SU-DHL-6 (cell line): ENCODE data around the gene SLC6A11.

Source experiments
- CTCF ChIP-seq: fragments of 200-600 bp; sonication (generic); IDR thresholded peaks from one replicate; pipeline ENCODE4 v1.5.1; 2017; ENCODE audit warnings: antibody characterized with exemption, mild to moderate bottlenecking, low read length, moderate library complexity; ENCODE audit not compliant: insufficient read depth, poor library complexity, severe bottlenecking
- EZH2phosphoT487 ChIP-seq: fragments of 200-600 bp; sonication (generic), shearing (Covaris generic); conservative IDR thresholded peaks from 2 replicates; pipeline ENCODE4 v1.6.1; 2018; ENCODE audit warnings: mild to moderate bottlenecking, antibody characterized with exemption, low read length, moderate library complexity, mixed read lengths

GRCh38 chr3:10835406-10835805 is 19.4 kb downstream of the SLC6A11 start:
- TF ChIP-seq CTCF, result no peak
- no peak for TF ChIP-seq EZH2phosphoT487
